Measurements from ENCODE around the gene ABCB7.
"Not testable (repeated sequence)": the region's sequence is repeated elsewhere in the genome, so short reads cannot be mapped to it uniquely, and the experiment has no call there.

ABCB7 gene

DNA sequence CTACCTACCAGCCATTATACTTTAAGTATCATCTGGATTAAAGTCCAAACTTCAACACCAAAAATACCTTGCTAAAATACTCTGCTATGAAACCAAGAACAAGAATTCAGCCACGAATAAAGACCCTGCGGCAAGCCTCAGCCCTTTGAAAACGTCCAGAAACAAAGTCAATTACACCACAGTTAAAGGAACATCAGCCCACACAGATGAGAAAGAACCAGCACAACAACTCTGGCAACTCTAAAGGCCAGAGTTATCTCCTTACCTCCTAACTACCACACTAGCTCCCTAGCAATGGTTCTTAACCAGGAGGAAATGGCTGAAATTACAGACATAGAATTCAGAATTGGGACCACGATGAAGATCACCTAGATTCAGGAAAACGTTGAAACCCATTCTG, 23.4 kb downstream of the ABCB7 start:
- H3K27me3 ChIP-seq (ENCODE audit: insufficient read depth, poor library complexity, severe bottlenecking), result no peaks in the 10 kb centered on the region
- no peak overlapping the region for H3K27ac ChIP-seq (replicated peaks)
- TF ChIP-seq SPI1 (IDR thresholded peaks at IDR 0.05; ENCODE audit: borderline replicate concordance, low read depth), result no peak
- TF ChIP-seq, protein P1, sequence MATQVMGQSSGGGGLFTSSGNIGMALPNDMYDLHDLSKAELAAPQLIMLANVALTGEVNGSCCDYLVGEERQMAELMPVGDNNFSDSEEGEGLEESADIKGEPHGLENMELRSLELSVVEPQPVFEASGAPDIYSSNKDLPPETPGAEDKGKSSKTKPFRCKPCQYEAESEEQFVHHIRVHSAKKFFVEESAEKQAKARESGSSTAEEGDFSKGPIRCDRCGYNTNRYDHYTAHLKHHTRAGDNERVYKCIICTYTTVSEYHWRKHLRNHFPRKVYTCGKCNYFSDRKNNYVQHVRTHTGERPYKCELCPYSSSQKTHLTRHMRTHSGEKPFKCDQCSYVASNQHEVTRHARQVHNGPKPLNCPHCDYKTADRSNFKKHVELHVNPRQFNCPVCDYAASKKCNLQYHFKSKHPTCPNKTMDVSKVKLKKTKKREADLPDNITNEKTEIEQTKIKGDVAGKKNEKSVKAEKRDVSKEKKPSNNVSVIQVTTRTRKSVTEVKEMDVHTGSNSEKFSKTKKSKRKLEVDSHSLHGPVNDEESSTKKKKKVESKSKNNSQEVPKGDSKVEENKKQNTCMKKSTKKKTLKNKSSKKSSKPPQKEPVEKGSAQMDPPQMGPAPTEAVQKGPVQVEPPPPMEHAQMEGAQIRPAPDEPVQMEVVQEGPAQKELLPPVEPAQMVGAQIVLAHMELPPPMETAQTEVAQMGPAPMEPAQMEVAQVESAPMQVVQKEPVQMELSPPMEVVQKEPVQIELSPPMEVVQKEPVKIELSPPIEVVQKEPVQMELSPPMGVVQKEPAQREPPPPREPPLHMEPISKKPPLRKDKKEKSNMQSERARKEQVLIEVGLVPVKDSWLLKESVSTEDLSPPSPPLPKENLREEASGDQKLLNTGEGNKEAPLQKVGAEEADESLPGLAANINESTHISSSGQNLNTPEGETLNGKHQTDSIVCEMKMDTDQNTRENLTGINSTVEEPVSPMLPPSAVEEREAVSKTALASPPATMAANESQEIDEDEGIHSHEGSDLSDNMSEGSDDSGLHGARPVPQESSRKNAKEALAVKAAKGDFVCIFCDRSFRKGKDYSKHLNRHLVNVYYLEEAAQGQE (IDR thresholded peaks at IDR 0.05; ENCODE audit: insufficient replicate concordance, low read depth), result no peak
- TF ChIP-seq, protein P2, sequence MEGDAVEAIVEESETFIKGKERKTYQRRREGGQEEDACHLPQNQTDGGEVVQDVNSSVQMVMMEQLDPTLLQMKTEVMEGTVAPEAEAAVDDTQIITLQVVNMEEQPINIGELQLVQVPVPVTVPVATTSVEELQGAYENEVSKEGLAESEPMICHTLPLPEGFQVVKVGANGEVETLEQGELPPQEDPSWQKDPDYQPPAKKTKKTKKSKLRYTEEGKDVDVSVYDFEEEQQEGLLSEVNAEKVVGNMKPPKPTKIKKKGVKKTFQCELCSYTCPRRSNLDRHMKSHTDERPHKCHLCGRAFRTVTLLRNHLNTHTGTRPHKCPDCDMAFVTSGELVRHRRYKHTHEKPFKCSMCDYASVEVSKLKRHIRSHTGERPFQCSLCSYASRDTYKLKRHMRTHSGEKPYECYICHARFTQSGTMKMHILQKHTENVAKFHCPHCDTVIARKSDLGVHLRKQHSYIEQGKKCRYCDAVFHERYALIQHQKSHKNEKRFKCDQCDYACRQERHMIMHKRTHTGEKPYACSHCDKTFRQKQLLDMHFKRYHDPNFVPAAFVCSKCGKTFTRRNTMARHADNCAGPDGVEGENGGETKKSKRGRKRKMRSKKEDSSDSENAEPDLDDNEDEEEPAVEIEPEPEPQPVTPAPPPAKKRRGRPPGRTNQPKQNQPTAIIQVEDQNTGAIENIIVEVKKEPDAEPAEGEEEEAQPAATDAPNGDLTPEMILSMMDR (IDR thresholded peaks at IDR 0.05; ENCODE audit: insufficient read depth, low read length), result no peak
- TF ChIP-seq GABPA (IDR thresholded peaks at IDR 0.05; ENCODE audit: low read depth), result no peak
- no peak for TF ChIP-seq POLR2AphosphoS5 (IDR thresholded peaks at IDR 0.05; ENCODE audit: low read depth)
- DNase-seq (ENCODE audit: low read depth in 1 of 2, low spot score in 1 of 2), result no peak
- no peak overlapping the region for H3K4me3 ChIP-seq (replicated peaks; ENCODE audit: insufficient read depth, low read length)

DNA sequence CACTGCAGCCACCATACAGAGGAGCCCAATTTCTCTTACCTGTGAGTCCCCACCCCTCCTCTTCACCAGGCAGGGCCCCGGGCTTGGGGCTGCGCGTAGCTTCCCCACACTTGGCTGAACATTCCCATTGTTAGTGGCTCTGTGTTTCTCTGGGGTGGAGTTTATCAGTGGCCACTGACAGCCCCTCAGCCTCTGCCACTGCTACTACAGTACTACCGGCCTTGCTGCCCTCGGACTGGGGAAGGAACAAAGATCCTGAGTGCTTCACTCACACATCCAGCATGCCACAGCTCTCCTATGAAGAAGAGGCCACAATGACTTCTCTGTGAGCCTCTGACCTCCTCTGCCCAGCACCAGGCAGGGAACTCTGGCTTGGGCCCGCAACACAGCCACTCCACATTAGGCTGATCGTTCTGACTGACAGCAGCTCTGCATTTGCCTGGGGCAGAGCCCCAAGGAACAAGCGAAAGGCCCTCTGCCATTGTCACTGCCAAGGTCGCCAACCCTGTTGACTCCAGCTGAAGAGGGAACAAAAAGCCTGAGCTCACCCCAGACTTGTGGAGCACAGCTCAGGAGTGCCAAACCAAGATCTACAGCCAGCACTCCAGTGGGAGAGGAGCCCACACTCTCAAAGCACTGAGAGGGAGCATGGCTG, 24.0 kb downstream of the ABCB7 start:
- TF ChIP-seq SPI1 (IDR thresholded peaks at IDR 0.05; ENCODE audit: borderline replicate concordance, low read depth) (no peak), GABPA (IDR thresholded peaks at IDR 0.05; ENCODE audit: low read depth) (no peak), POLR2AphosphoS5 (IDR thresholded peaks at IDR 0.05; ENCODE audit: low read depth) (no peak)
- TF ChIP-seq, protein P1 (IDR thresholded peaks at IDR 0.05; ENCODE audit: insufficient replicate concordance, low read depth), result no peak
- TF ChIP-seq, protein P2 (IDR thresholded peaks at IDR 0.05; ENCODE audit: insufficient read depth, low read length), result no peak
- DNase-seq (ENCODE audit: low read depth in 1 of 2, low spot score in 1 of 2), result no peak
- Histone ChIP-seq H3K4me3 (replicated peaks; ENCODE audit: insufficient read depth, low read length) (no peak overlapping the region), H3K27ac (replicated peaks) (no peak overlapping the region), H3K27me3 (ENCODE audit: insufficient read depth, poor library complexity, severe bottlenecking) (no peaks in the 10 kb centered on the region)

DNA sequence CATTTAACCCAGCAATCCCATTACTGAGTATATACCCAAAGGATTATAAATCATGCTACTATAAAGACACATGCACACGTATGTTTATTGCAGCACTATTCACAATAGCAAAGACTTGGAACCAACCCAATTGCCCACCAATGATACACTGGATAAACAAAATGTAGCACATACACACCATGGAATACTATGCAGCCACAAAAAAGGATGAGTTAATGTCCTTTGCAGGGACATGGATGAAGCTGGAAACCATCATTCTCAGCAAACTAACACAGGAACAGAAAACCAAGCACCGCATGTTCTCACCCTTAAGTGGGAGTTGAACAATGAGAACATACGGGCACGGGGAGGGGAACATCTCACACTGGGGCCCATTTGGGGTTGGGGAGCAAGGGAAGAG, 27.0 kb downstream of the ABCB7 start:
- not testable (repeated sequence) for H3K4me3 ChIP-seq (replicated peaks; ENCODE audit: insufficient read depth, low read length); H3K27ac ChIP-seq (replicated peaks); H3K27me3 ChIP-seq (ENCODE audit: insufficient read depth, poor library complexity, severe bottlenecking); DNase-seq (ENCODE audit: low read depth in 1 of 2, low spot score in 1 of 2)

DNA sequence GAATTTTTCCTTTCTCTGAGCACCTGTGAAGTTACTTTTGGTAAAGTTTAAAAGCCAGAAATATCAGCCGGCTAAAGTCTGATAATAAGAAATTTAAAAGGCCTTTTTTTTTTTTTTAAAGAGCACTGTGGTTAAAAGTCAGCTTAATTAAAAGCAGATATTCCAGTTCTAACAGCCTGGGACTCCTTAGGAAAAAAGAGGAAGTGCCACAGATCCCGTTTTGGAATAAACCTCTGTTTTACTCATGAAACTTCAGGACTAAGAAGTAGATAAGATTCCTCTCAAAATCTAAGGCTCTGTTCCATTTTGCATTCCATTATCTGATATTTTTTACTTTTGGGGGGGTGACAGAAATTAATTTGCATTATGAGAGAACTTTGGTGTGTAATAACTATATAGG, 37.8 kb downstream of the ABCB7 start:
- Histone ChIP-seq H3K27ac (replicated peaks) (no peak overlapping the region), H3K27me3 (ENCODE audit: insufficient read depth, poor library complexity, severe bottlenecking) (no peaks in the 10 kb centered on the region), H3K4me3 (replicated peaks; ENCODE audit: insufficient read depth, low read length) (no peak overlapping the region)
- DNase-seq (ENCODE audit: low read depth in 1 of 2, low spot score in 1 of 2), result no peak
- TF ChIP-seq SPI1 (IDR thresholded peaks at IDR 0.05; ENCODE audit: borderline replicate concordance, low read depth), result peak; percentile 34; the same call in 1 of the 2 replicates
- TF ChIP-seq POLR2AphosphoS5 (IDR thresholded peaks at IDR 0.05; ENCODE audit: low read depth), result no peak

Data from HL-60 (cell line).